Endometrium (tissue), 2 donors: ENCODE data around the gene VTI1A.
A peak's percentile ranks its signal among the peaks of the same experiment; 100 is the strongest.

ENCODE experiments used
- FAIRE-seq: peaks from 2 replicates; lab custom pipeline; 2012; peaks lifted over from hg19 to GRCh38; lab: Jason Lieb, UNC
- donor health status: control.
- donor health status: control.

The VTI1A gene

GRCh38 chr10:112639298-112639697 lies 192.3 kb downstream of the VTI1A start:
- no peak for FAIRE-seq

DNA sequence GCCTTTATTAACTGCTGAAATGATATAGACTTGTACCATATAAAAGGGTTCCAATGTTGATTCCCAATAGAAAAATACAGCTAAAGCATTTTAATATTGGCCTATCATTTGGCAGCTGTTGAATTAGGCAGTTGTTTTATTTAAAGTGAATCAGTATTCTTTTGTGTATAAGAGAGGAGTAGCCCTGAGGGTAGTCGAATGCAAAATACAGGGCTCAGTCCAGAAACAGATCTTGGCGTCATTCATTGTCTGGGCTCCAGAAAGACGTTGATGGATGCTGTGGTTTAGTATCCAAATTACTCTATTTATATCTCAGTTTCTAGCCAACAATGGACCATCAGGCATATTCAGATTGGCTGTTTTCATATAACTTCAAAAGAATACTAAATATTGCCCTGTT lies 193.6 kb downstream of the VTI1A start:
- no peak for FAIRE-seq

- FAIRE-seq = no peak
These were observed 196.7 kb downstream of the VTI1A start for GRCh38 chr10:112643600-112644264.

DNA sequence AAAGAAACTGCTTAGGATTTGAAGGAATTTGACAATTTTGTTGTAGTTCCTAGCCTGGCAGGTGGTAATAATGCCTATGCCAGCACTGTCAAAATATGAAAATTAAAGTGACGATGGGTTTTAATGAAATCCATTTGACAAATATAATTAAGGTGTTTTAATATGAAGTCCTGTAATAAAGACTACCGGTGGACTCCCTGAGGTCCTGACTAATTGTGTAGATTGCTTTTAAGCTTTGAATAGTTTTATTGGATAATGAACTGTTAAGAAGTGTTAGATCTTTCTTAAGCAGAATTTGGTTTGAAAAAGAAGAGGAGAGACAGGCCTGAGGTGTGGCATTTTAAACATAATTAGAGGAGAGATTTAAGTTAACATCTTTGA lies 197.2 kb downstream of the VTI1A start:
- no peak for FAIRE-seq

DNA sequence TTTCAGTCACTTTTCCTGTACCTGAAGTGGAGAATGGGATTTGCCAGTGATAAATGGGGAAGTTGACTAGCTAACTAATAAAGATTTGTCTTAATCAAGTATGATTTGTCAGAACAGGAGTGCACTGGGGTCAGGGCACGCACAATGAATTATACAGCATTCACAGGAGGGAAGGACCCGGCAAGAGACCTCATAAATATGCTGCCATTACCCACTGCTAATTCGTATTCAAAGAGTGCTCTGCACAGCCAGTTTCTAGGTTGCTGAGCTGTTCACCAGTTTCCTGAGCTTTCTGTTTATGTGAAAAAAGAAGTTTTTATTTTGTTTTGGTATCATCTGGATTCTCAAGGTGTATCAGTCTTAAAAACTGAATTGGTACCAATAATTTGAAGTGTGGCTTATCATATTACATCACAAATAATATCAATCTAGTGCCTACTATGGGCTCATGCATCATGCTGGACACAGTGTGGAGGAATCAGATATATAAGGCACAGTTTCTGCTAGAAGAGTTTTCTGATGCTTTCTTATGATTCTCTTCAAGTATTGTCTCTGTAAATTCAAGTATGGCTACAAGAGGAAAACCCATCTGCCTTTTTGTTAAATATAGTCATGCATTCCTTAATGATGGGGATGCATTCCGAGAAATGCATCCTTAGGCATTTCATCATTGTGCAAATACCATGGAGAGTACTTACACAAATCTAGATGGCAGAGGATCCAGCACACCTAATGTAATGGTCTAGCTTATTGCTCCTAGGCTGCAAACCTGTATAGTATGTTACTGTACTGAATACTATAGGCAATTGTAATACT lies 202.2 kb downstream of the VTI1A start:
- no peak for FAIRE-seq

GRCh38 chr10:112649822-112650152 lies 202.8 kb downstream of the VTI1A start:
- FAIRE-seq = no peak

DNA sequence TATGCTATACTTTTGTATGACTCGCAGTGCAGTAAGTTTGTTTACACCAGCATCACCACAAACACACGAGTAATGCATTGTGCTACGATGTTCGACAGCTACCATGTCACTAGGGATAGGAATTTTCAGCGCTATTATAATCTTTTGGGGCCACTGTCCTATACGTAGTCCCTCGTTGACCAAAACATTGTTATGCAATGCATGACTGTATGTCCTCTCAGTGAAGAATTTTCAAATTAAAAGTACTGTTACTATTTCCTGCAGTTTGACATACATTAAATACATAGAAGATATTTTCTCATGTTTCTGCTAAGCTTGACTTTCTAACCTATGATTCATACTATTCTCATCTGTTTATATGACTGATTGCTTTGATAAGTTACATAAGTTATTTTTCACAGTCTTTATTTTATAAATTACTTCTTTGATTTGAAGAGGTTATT lies 203.6 kb downstream of the VTI1A start:
- no peak for FAIRE-seq

DNA sequence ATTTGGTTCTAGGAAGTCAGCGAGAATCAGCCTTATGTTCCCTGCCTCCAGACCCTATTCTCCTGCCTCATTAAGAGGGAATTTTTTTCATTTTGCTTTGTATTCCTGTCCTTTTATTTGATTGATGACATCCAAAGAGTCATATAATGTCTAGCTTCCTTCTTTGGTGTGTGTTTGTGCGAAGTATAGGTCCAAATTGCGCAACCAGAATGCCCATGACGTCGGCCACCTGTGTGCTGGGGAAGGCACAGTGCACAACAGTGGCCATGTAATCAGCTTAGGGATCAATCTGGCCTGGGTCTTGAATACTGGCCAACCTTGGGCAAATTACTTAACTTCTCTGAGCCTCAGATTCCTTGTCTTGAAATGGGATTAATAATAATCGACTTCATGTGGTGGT lies 206.2 kb downstream of the VTI1A start:
- no peak for FAIRE-seq

- no peak for FAIRE-seq
These were observed 206.8 kb downstream of the VTI1A start for GRCh38 chr10:112653851-112654250.

DNA sequence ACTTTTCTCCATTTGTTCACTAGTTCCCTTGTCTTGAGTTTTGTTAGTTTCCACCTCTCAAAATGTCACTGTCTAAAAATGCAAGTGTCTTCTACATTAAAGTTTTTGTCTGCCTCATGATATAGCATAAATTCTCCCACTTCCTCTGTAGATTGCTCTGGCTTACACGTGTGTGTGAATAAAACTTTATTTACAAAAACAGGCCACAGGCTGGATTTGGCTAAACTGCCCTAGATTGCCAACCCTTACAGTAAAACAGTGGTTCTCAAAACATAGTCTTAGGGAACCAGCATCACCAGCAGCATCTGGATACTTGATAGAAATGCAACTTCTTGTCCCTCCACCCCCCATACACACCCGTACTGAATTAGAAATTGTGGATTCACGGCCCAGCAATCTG lies 207.8 kb downstream of the VTI1A start:
- FAIRE-seq = no peak

- no peak for FAIRE-seq
These were observed 208.7 kb downstream of the VTI1A start for GRCh38 chr10:112655722-112656121.

- FAIRE-seq = no peak
These were observed 211.4 kb downstream of the VTI1A start for GRCh38 chr10:112658465-112658864.

- no peak for FAIRE-seq
These were observed 212.1 kb downstream of the VTI1A start for GRCh38 chr10:112658900-112659638.

- FAIRE-seq = no peak
These were observed 216.5 kb downstream of the VTI1A start for GRCh38 chr10:112663234-112664125.

GRCh38 chr10:112666094-112666493 lies 219.1 kb downstream of the VTI1A start:
- no peak for FAIRE-seq

DNA sequence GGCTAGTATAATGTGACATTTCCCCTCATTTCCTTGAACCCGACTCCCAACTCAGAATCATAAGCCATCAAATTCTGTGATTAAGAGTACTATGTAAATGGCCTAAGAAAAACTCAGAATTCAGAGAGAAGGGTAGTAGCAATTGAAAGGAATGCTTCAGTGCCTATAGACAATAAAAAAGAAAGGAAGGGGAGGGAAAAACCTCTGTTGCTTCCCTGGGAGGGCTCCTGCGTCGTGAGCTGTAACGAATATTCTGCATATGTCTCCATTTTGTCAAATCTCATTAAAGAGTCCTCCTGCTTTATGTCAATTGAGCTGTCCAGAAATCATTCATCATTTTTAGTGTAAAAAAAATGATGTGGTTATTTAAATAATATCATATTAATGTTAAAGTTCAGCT lies 223.0 kb downstream of the VTI1A start:
- no peak for FAIRE-seq

DNA sequence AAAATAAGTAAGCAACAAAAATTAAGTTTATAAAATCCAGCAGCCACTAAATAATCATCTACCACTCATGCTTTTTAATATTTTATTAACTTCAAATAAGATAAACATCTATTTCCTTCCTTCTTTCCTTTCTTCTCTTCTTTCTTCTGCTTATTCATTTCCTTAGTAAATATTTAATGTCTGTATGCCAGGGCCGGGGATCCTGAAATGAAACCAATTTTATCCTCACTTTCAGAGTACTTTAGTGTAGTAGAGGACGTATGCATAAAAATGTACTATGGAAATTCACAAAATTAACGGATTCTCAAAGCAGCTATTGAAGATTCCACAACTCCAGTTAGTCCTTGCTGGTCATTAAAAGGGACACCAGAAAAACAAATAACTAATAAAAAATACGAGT lies 224.7 kb downstream of the VTI1A start:
- FAIRE-seq = no peak

DNA sequence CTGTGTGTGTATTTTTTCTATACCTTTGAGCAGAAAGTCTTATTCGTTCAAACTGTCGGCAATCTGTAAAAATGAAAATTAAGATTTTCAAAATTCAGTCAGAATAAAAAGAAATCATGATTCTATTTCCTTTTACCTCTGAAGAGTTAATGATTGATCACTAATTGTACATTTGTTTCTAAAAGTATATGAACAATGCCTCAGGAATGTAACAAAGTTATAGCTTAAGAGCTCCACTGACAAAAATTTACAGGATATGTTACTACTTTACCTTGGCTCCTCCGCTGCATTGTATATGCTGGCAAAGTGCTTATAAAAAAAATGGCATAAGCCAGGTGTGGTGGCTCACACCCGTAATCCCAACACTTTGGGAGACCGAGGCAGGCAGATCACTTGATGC lies 225.7 kb downstream of the VTI1A start:
- no peak for FAIRE-seq

- no peak for FAIRE-seq
These were observed 228.6 kb downstream of the VTI1A start for GRCh38 chr10:112675560-112676083.

- FAIRE-seq = no peak
These were observed 230.7 kb downstream of the VTI1A start for GRCh38 chr10:112677689-112678088.

- FAIRE-seq = no peak
These were observed 231.6 kb downstream of the VTI1A start for GRCh38 chr10:112678581-112678980.

DNA sequence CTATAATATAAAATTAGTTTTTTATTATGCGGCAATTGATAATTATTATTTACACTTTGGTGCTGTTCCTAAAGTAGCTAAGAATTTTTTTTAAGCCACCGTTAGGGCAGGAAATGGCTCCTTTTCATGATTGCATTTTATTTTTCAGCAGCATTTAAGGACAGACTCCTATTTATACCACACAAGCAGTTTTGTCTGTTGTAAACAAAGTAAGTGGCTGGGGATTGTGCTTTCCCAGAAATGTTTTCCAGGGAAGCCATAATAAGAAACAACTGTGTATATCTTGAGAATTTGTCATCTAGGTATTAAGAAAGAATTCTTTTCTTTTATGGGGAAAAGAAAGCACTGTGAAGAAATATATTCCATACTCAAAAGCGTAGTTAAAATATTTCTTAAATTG lies 232.0 kb downstream of the VTI1A start:
- FAIRE-seq = peak; percentile 58
